Testis (tissue), 2 donors: ENCODE results near the gene KLHL14.

Experiments used
- CTCF ChIP-seq, 3 experiments: fragments of 450-650 bp in 2 of 3; fragments of 200-600 bp in 1 of 3; sonication (generic) in 1 of 3; IDR thresholded peaks; one replicate each; pipeline ENCODE4 v1.5.1; 2016 to 2019; ENCODE audit warnings: antibody characterized with exemption in 3 of 3, mild to moderate bottlenecking in 2 of 3, moderate library complexity in 1 of 3
- POLR2A ChIP-seq: fragments of 450-650 bp; IDR thresholded peaks from one replicate; pipeline ENCODE4 v1.6.1; 2017; ENCODE audit warnings: antibody characterized with exemption, mild to moderate bottlenecking, moderate library complexity

GRCh38 chr18:32798209-32798960 lies 25.6 kb upstream of the KLHL14 start:
- TF ChIP-seq POLR2A (no peak), CTCF (IDR thresholded peaks at IDR 0.05) (no peak)
